ENCODE data around the gene CACUL1. TPM values are rescaled to one million over a fixed set of nuclear protein-coding genes. Genes with fewer than 3 reads are reported as not detected.

CACUL1 gene
- total RNA-seq, 1 donor from 2014 or later: 27.1 TPM

DNA sequence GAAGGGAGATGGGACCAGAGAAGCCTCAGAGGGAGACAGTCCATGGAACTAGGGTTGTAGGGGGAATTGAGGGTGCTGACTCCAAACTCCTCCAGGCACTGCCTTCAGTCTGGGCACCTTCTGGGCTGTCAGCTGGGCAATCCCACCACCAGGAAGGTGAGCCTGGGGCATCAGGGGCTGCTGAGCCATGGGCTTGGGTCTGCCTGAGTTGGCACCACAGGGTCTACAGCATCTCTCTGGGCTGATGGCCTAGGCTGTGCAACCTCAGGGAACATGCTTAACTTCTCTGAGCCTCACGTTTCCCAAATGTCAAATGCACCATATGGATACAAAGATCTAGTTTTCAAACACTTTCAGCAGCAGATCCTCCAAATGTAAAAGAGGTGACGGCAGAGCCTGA, 112.5 kb downstream of the CACUL1 start:
- Mint-ChIP-seq H3K27me3 (peaks cover 16% of the 10 kb centered on the region), H3K4me3 (no peak overlapping the region), H3K4me1 (no peaks in the 10 kb centered on the region), H3K36me3 (ENCODE audit: low read depth) (no peaks in the 10 kb centered on the region), H3K9me3 (peaks cover 8% of the 10 kb centered on the region), H3K27ac (no peak overlapping the region)
- TF ChIP-seq, protein P1, sequence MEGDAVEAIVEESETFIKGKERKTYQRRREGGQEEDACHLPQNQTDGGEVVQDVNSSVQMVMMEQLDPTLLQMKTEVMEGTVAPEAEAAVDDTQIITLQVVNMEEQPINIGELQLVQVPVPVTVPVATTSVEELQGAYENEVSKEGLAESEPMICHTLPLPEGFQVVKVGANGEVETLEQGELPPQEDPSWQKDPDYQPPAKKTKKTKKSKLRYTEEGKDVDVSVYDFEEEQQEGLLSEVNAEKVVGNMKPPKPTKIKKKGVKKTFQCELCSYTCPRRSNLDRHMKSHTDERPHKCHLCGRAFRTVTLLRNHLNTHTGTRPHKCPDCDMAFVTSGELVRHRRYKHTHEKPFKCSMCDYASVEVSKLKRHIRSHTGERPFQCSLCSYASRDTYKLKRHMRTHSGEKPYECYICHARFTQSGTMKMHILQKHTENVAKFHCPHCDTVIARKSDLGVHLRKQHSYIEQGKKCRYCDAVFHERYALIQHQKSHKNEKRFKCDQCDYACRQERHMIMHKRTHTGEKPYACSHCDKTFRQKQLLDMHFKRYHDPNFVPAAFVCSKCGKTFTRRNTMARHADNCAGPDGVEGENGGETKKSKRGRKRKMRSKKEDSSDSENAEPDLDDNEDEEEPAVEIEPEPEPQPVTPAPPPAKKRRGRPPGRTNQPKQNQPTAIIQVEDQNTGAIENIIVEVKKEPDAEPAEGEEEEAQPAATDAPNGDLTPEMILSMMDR (IDR thresholded peaks at IDR 0.05): no peak
- ChIA-PET POLR2A (no interaction called here), CTCF (no interaction called here)
- intact Hi-C loops (cut with micrococcal nuclease): no loop called here
- no peak for ATAC-seq (ENCODE audit: low read depth)
- DNase-seq: no peak

- no peak overlapping the region for H3K27ac Mint-ChIP-seq
- POLR2A ChIA-PET: no interaction called here
- ATAC-seq (ENCODE audit: low read depth) (no peak), DNase-seq (no peak)
- peaks cover 12% of the 10 kb centered on the region for H3K27me3 Mint-ChIP-seq
- intact Hi-C loops (cut with micrococcal nuclease): no loop called here
- TF ChIP-seq, protein P1 (IDR thresholded peaks at IDR 0.05): no peak
- no peaks in the 10 kb centered on the region for H3K36me3 Mint-ChIP-seq (ENCODE audit: low read depth)
- CTCF ChIA-PET: no interaction called here
- H3K9me3 Mint-ChIP-seq: peaks cover 8% of the 10 kb centered on the region
- no peak overlapping the region for H3K4me3 Mint-ChIP-seq
- no peaks in the 10 kb centered on the region for H3K4me1 Mint-ChIP-seq
Measured at GRCh38 chr10:118638680-118639079, 116.1 kb downstream of the CACUL1 start.

GRCh38 chr10:118635674-118636402, 118.9 kb downstream of the CACUL1 start:
- ATAC-seq (ENCODE audit: low read depth) (no peak), DNase-seq (no peak)
- no peak overlapping the region for H3K4me3 Mint-ChIP-seq
- ChIA-PET POLR2A (no interaction called here), CTCF (no interaction called here)
- H3K27ac Mint-ChIP-seq: no peak overlapping the region
- intact Hi-C loops (cut with micrococcal nuclease): no loop called here
- peaks cover 12% of the 10 kb centered on the region for H3K27me3 Mint-ChIP-seq
- no peaks in the 10 kb centered on the region for H3K4me1 Mint-ChIP-seq
- no peaks in the 10 kb centered on the region for H3K36me3 Mint-ChIP-seq (ENCODE audit: low read depth)
- H3K9me3 Mint-ChIP-seq: peaks cover 8% of the 10 kb centered on the region
- TF ChIP-seq, protein P1 (IDR thresholded peaks at IDR 0.05): no peak

GRCh38 chr10:118633786-118634185, 121.0 kb downstream of the CACUL1 start:
- ChIA-PET POLR2A (no interaction called here), CTCF (no interaction called here)
- H3K36me3 Mint-ChIP-seq (ENCODE audit: low read depth): no peaks in the 10 kb centered on the region
- H3K4me3 Mint-ChIP-seq: no peak overlapping the region
- H3K4me1 Mint-ChIP-seq: no peaks in the 10 kb centered on the region
- H3K27ac Mint-ChIP-seq: no peak overlapping the region
- ATAC-seq (ENCODE audit: low read depth) (no peak), DNase-seq (no peak)
- H3K9me3 Mint-ChIP-seq: no peaks in the 10 kb centered on the region
- intact Hi-C loops (cut with micrococcal nuclease): no loop called here
- TF ChIP-seq, protein P1 (IDR thresholded peaks at IDR 0.05): no peak
- peaks cover 26% of the 10 kb centered on the region for H3K27me3 Mint-ChIP-seq

GRCh38 chr10:118629211-118629610, 125.6 kb downstream of the CACUL1 start:
- intact Hi-C loops (cut with micrococcal nuclease): no loop called here
- DNase-seq (no peak), ATAC-seq (ENCODE audit: low read depth) (no peak)
- Mint-ChIP-seq H3K4me1 (no peaks in the 10 kb centered on the region), H3K4me3 (no peak overlapping the region), H3K36me3 (ENCODE audit: low read depth) (no peaks in the 10 kb centered on the region), H3K9me3 (no peaks in the 10 kb centered on the region), H3K27ac (no peak overlapping the region), H3K27me3 (peaks cover 30% of the 10 kb centered on the region)
- CTCF ChIA-PET: no interaction called here
- POLR2A ChIA-PET: no interaction called here
- TF ChIP-seq, protein P1 (IDR thresholded peaks at IDR 0.05): no peak
